Neuron (in vitro differentiated cells): ENCODE data around the gene CARD16.

Experiments used
- H2AFZ ChIP-seq: one replicate; pipeline ENCODE4 v1.6.1; 2013; ENCODE audit warnings: low read depth, mild to moderate bottlenecking, inconsistent platforms, low read length, moderate library complexity
- H3K27me3 ChIP-seq: one replicate; pipeline ENCODE4 v1.6.1; 2013; ENCODE audit warnings: low read length; ENCODE audit not compliant: insufficient read depth
- H3K36me3 ChIP-seq: one replicate; pipeline ENCODE4 v1.6.1; 2013; ENCODE audit warnings: low read length; ENCODE audit not compliant: insufficient read depth
- H3K4me1 ChIP-seq: one replicate; pipeline ENCODE4 v1.6.1; 2013; ENCODE audit warnings: low read length; ENCODE audit not compliant: insufficient read depth
- H3K4me3 ChIP-seq: 2 replicates; pipeline ENCODE4 v1.5.1; 2013; ENCODE audit warnings: mild to moderate bottlenecking, low read length, moderate library complexity
- H3K9me3 ChIP-seq: one replicate; pipeline ENCODE4 v1.6.1; 2013; ENCODE audit warnings: low read length

The CARD16 gene

GRCh38 chr11:105000167-105000566, 45.0 kb downstream of the CARD16 start:
- H3K9me3 ChIP-seq: no peaks in the 10 kb centered on the region
- H3K4me1 ChIP-seq: peaks cover 5% of the 10 kb centered on the region
- H3K4me3 ChIP-seq: no peak overlapping the region
- H3K36me3 ChIP-seq: no peaks in the 10 kb centered on the region
- H3K27me3 ChIP-seq: no peaks in the 10 kb centered on the region
- H2AFZ ChIP-seq: no peak overlapping the region

DNA sequence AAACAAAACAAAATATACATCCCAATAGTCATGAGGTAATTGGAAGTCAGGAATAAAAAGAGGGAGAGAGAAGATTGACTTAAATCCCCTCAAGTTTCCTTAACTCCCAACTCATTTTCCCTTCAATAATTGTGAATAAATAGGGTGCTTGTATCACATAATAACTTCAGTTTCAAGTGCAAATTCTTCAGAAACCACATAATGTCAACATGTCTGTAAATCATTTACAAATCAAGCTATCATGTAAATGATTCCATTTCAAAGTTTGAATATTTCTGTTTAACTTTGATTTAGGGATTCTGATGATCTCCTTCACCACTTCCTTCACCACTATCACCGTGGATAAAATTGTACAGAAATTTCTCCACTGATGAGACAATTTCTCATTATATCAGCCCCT, 45.4 kb downstream of the CARD16 start:
- no peaks in the 10 kb centered on the region for H3K36me3 ChIP-seq

GRCh38 chr11:104997288-104997687, 47.8 kb downstream of the CARD16 start:
- Histone ChIP-seq H3K36me3 (no peaks in the 10 kb centered on the region), H3K4me3 (no peak overlapping the region), H3K9me3 (no peaks in the 10 kb centered on the region), H2AFZ (no peak overlapping the region), H3K27me3 (no peaks in the 10 kb centered on the region), H3K4me1 (peaks cover 5% of the 10 kb centered on the region)

More for the DNA sequence above, 45.4 kb downstream of the CARD16 start:
- H2AFZ ChIP-seq: no peak overlapping the region
- H3K27me3 ChIP-seq: no peaks in the 10 kb centered on the region
- H3K9me3 ChIP-seq: no peaks in the 10 kb centered on the region
- H3K4me1 ChIP-seq: peaks cover 5% of the 10 kb centered on the region
- H3K4me3 ChIP-seq: no peak overlapping the region

DNA sequence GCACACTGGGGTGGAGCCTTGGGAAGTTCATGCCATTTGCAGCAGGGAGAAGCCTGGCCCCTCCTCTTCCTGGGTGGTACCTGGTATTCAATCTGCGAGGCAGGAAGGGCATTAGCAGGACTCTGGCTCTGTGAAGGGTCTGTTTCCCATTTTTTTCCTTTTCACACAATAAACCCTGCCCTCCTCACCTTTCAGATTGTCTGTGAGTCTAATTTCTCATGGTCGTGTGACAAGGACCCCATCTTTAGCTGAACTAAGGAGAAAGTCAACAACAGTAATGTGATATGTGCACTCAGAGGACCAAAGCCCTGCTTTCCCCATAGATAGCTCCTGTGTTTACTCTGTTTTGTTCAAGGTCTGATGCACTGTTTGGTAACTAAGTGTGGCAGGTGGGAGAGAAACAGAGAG, 50.1 kb downstream of the CARD16 start:
- H3K27me3 ChIP-seq: no peaks in the 10 kb centered on the region
- H3K4me3 ChIP-seq: no peak overlapping the region
- H3K9me3 ChIP-seq: no peaks in the 10 kb centered on the region
- H2AFZ ChIP-seq: no peak overlapping the region
- H3K4me1 ChIP-seq: peaks cover 5% of the 10 kb centered on the region
- H3K36me3 ChIP-seq: no peaks in the 10 kb centered on the region

- Histone ChIP-seq H2AFZ (no peak overlapping the region), H3K36me3 (no peaks in the 10 kb centered on the region), H3K4me1 (peaks cover 5% of the 10 kb centered on the region), H3K4me3 (no peak overlapping the region), H3K27me3 (no peaks in the 10 kb centered on the region), H3K9me3 (no peaks in the 10 kb centered on the region)
These were observed 52.4 kb downstream of the CARD16 start for GRCh38 chr11:104992781-104993180.

- Histone ChIP-seq H3K36me3 (no peaks in the 10 kb centered on the region), H3K9me3 (no peaks in the 10 kb centered on the region), H2AFZ (no peak overlapping the region), H3K4me1 (no peaks in the 10 kb centered on the region), H3K27me3 (no peaks in the 10 kb centered on the region), H3K4me3 (no peak overlapping the region)
These were observed 53.1 kb downstream of the CARD16 start for GRCh38 chr11:104991994-104992393.
